Lower leg skin (tissue), 4 donors: ENCODE results near the gene STX11. TPM values are rescaled to one million over a fixed set of nuclear protein-coding genes. Genes with fewer than 3 reads are reported as not detected.
A peak's percentile ranks its signal among the peaks of the same experiment; 100 is the strongest.

ENCODE experiments used
- DNase-seq, 2 donors: peaks; one replicate each; pipeline ENCODE4 v3.0.0-alpha.2; 2019; ENCODE audit warnings: low spot score in 2 of 2
- H3K4me3 ChIP-seq: fragments of 200-600 bp; sonication (generic); 2 replicates; pipeline ENCODE4 v1.5.1; 2017; ENCODE audit warnings: mild to moderate bottlenecking, low read depth; ENCODE audit not compliant: poor library complexity, severe bottlenecking
- POLR2A ChIP-seq, 2 donors: fragments of 450-650 bp; IDR thresholded peaks; one replicate each; pipeline ENCODE4 v1.6.1; 2016 to 2017; ENCODE audit warnings: antibody characterized with exemption in 2 of 2, mild to moderate bottlenecking in 1 of 2, moderate library complexity in 1 of 2
- WGBS, 2 donors: methylation state at CpG; one replicate each; pipeline ENCODE4 v1.1.5; 2018; 5-methylcytosine and 5-hydroxymethylcytosine counted together
- intact Hi-C: fragments of 100-400 bp; cut with DNase I; formaldehyde crosslinking; loops from one replicate; pipeline ENCODE4 v1.15.0; 2023; ENCODE audit warnings: low total_unique reads
- total RNA-seq, 4 donors: library from RNA; depleted of rRNA; stranded (reverse); fragments of >200 nt; gene quantifications; one replicate each; pipeline ENCODE4 v1.1.0, GENCODE V29; 2016
- TF ChIP-seq, protein P1 (sequence below), 3 donors: fragments of 450-650 bp; IDR thresholded peaks; one replicate each; pipeline ENCODE4 v1.5.1; 2016; ENCODE audit warnings: antibody characterized with exemption in 3 of 3, mild to moderate bottlenecking in 3 of 3, moderate library complexity in 2 of 3

STX11 gene
- total RNA-seq, 4 donors from 2014 or later, result 14.4 to 34.3 (median 19.3) TPM

DNA sequence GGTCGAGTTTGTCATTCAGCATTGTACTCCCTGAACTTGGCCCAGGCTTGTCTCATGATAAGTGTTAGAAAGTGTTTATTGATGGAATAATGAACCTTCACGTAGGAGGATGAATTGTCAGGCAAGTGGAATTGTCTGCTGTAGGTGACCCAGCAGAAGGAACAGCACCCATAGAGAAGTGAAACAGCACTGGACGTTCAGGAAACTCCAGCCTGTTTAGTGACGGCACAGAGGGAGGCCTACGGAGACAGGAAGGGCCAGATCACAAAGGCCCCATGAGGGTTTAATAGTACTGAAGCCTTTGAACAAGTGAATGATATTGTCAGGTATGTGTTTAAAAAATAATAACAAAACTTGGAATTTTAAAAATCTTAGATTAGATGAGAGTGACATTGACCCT, 2.9 kb downstream of the STX11 start:
- no peak for DNase-seq
- intact Hi-C loops, result no loop called here
- TF ChIP-seq POLR2A (IDR thresholded peaks at IDR 0.05), result no peak
- TF ChIP-seq, protein P1, sequence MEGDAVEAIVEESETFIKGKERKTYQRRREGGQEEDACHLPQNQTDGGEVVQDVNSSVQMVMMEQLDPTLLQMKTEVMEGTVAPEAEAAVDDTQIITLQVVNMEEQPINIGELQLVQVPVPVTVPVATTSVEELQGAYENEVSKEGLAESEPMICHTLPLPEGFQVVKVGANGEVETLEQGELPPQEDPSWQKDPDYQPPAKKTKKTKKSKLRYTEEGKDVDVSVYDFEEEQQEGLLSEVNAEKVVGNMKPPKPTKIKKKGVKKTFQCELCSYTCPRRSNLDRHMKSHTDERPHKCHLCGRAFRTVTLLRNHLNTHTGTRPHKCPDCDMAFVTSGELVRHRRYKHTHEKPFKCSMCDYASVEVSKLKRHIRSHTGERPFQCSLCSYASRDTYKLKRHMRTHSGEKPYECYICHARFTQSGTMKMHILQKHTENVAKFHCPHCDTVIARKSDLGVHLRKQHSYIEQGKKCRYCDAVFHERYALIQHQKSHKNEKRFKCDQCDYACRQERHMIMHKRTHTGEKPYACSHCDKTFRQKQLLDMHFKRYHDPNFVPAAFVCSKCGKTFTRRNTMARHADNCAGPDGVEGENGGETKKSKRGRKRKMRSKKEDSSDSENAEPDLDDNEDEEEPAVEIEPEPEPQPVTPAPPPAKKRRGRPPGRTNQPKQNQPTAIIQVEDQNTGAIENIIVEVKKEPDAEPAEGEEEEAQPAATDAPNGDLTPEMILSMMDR (IDR thresholded peaks at IDR 0.05), result no peak
- 90 to 97% methylated on average over 5 of the region's 5 CpGs for WGBS, 2 donors
- H3K4me3 ChIP-seq, result no peak overlapping the region

DNA sequence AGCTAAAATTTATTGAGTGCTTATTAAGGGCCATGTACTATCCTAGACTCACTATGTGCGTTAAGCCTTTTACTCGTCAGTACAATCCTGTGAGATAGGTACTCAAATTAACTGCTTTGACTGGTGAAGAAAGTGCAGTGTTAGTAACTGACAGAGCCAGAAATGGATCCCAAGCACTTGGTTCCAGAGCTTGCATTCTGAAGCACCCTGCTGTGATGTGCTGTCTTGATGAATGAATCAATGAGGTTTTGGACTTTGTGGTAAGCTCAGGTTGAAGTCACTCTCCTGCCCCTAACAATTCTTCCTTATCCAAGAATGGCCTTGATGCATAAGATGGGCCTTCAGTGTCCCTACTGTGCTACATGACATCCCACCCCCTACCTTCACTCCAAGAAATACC, 3.7 kb downstream of the STX11 start:
- WGBS, 2 donors, result 97 to 98% methylated on average over 2 of the region's 2 CpGs
- H3K4me3 ChIP-seq, result no peak overlapping the region
- intact Hi-C loops, result no loop called here
- no peak for DNase-seq
- no peak for TF ChIP-seq POLR2A (IDR thresholded peaks at IDR 0.05)
- TF ChIP-seq, protein P1 (IDR thresholded peaks at IDR 0.05), result no peak

DNA sequence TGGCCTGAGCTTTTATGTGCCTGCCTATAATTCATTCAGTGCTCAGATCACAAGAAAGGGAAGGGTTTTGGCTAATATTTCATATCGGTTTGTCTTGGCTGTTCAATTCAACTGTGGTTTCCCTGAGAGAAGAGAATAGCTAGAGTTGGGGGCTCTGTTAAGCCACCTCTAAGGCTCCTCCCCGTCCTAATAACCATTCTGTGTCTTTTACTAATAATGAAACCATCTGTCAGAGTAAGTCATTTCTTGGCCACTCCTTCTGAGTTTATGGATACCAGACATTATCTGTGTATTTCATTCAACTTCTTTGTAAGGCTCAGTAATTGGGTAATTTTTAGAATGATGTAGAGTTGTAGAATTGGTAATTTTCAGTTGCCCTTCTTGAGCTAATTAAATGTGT, 5.2 kb downstream of the STX11 start:
- 62 to 75% methylated on average over 2 of the region's 2 CpGs for WGBS, 2 donors
- no peak overlapping the region for H3K4me3 ChIP-seq
- intact Hi-C loops, result no loop called here
- TF ChIP-seq POLR2A (IDR thresholded peaks at IDR 0.05), result no peak
- TF ChIP-seq, protein P1 (IDR thresholded peaks at IDR 0.05), result no peak
- DNase-seq, result no peak

DNA sequence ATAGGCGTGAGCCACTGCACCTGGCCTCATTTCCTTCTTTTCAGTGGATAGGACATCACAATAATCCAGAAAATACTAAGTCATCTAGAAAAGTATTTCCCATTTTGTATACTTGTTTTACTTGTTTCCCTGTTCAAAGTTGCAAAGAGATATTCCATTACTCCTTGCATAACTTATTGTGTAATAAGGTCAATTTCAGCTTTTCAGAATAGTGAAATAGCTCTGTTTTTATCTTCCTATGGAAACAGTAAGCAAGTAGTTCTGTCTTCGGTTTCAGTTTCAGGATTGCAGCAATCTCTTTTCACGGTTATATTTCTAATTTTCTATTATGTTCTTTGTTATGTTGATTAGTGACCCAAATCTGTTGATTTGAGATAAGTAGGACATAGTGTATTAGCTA, 6.0 kb downstream of the STX11 start:
- no peak for DNase-seq
- intact Hi-C loops, result no loop called here
- no peak for TF ChIP-seq POLR2A (IDR thresholded peaks at IDR 0.05)
- TF ChIP-seq, protein P1 (IDR thresholded peaks at IDR 0.05), result no peak
- no peak overlapping the region for H3K4me3 ChIP-seq
- 68 to 71% methylated on average over 3 of the region's 3 CpGs for WGBS, 2 donors

DNA sequence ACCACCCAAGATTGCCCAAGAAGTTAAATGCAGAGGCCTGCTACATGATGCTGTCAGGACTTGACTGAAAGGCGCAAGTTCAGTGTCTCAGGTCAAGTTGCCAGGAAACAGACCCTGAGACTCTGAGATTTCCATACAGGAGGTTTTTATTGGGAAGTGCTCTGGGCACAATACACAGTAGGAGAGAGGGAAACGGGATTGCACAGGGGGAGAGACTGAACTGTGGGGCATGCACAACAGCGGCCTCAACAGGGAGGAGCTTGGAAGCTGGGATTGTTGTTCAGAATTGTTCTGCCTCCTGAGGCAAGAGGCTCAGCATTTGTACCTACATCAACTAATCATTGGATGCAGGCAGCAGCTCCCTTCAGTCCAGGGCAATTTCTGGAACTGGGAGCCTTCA, 6.7 kb downstream of the STX11 start:
- H3K4me3 ChIP-seq, result no peak overlapping the region
- whole genome bisulfite sequencing, 2 donors, result 71 to 78% methylated on average over 3 of the region's 3 CpGs
- TF ChIP-seq, protein P1 (IDR thresholded peaks at IDR 0.05), result no peak
- TF ChIP-seq POLR2A (IDR thresholded peaks at IDR 0.05), result no peak
- intact Hi-C loops, result no loop called here
- no peak for DNase-seq

DNA sequence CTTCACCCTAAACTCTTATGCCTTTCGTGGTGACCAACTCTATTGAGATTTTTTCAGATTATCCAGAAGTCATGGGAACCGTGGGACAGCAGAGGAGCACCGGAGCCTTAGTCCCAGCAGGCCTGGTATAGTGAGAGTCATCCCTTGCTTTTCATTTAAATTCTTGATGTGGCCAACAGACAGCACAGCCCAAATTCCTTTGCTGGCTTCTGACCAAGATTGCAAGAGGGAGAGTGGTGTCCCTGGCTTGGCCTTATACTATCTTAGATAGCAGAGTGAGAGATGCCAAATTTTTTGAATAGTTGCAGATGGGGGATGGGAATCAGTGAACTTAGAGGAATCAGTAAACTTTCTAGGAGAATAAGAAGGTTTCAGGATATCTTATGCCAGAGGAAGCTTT, 7.8 kb downstream of the STX11 start:
- no peak overlapping the region for H3K4me3 ChIP-seq
- TF ChIP-seq, protein P1 (IDR thresholded peaks at IDR 0.05), result no peak
- no peak for TF ChIP-seq POLR2A (IDR thresholded peaks at IDR 0.05)
- intact Hi-C loops, result no loop called here
- DNase-seq, result peak in 1 of 2 donors; percentile 41
- 22 to 48% methylated on average over 3 of the region's 3 CpGs for WGBS, 2 donors
